GM21619 (cell line): ENCODE results near the gene LYST.
"Not testable (repeated sequence)": the region's sequence is repeated elsewhere in the genome, so short reads cannot be mapped to it uniquely, and the experiment has no call there.

ENCODE experiments used
- ATAC-seq: cut with Tn5 transposase; IDR thresholded peaks from one replicate; pipeline ENCODE4 v1.9.1; 2021; ENCODE audit not compliant: unreplicated experiment

LYST gene

DNA sequence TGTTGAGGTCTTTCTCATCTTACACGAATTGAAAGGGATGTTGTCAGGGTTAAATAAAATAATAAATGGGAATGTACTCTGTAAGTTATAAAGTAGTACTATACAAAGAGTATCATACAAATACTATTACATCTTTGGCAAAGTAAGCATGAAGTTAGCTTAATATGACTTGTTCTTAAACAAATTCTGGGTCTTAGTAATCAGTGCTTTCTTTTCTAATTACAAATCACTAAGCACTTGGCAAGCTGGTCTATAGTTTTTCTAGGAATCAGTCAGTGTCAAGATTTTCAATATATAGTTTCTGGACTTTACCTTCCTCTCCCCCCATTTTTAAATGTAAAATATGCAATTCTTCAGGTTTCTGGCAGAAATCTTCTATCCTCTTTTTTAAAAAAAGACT, 6.9 kb downstream of the LYST start:
- ATAC-seq = no peak

DNA sequence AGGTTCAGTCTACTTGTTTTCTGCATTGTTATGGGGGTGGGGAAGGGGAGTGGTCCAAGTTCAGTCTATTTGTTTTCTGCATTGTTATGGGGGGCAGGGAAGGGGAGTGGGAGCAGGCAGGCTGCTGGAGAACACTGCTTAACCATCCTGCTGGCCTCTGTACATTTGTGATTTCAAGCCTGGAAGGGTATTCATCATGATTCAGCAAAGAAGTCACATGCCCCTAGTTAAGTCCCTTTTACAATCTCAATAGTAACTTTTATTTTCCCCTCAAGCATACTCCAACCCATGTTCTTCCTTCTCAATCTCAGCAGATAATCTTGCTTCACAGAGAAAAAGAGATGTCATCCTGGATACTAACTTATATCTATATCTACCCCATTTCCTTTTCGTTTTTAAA, 7.9 kb downstream of the LYST start:
- ATAC-seq = no peak

DNA sequence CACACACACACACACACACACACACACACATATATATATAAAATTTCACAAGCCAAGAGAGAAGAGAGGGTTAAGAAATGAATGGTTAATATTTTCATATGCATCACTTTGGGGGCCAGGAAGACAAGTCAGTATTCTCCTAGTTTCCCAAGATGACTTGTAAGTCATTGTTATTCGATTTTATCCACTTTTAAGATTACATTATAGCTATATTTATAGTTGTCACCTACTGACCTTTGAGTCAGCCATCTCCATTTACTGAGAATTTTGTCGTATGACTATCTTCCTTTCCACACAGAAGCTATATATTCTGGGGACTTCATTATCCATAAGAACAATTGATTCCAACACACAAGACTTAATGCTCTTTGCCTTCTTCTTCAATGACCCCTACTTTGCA, 8.9 kb downstream of the LYST start:
- no peak for ATAC-seq

DNA sequence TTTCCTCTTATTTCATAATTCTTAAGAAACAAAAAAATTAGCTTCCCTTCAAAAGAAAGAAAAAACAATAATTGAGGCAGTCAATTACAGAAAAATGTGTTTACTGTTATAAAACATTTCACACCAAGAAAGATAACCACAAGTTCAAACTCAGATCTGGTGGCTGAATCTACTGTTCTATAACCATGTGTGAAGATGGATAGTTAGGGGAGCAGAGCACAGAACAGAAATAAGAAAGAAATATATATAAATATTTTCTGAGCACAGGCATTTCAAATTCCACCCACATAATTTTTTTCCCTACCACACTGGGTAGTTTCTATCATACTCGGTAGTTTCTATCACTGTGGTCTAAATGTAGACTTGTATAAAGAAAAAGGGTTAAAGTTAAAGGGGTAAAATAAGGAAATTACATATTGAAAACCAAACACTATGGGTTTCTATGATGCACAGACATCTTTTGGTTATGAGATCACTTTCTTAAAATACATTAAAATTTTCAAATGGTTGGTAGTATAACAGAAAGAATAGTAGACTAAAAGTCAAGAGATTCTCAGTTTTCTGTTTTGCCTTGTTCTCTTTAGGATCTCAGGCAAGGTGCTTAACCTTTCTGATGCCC, 10.8 kb downstream of the LYST start:
- peak; percentile 42 for ATAC-seq

DNA sequence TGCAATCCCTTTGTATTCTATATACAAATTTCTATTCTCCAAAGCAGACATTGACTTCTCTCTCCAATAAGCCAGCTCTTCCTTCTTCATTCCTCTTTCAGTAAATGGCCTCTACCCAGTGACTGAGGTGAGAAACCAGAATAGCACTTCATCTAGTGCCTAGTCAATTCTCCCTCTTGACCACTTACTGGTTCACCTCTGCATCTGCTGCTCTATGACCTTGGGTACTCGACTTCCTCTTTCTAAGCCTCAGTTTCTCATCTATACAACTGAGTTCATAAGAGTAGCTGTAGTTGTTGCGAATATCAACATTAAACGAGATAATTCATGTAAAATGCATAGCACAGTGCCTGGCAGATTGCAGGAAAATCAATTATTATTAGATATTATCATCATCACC, 12.4 kb downstream of the LYST start:
- peak; percentile 48 for ATAC-seq

DNA sequence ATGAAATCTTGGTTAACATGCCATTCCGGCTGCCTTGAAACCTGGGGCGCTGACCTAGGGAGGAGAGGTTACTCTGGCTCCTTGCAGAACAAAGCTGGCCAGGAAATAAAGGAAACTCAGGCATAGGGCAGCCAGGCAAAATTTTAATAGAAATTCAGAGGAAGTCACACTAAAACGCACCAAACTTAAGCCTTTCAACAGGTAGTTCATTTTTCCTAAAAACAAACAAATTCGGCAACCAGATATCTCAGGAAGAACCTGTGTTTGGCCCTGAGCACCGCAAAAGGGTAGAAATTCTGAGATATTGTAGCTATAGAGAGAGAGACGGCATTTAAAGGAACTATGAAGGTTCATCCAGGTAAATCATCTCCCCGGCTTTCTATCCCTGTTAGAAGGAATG, 13.1 kb downstream of the LYST start:
- ATAC-seq = no peak

DNA sequence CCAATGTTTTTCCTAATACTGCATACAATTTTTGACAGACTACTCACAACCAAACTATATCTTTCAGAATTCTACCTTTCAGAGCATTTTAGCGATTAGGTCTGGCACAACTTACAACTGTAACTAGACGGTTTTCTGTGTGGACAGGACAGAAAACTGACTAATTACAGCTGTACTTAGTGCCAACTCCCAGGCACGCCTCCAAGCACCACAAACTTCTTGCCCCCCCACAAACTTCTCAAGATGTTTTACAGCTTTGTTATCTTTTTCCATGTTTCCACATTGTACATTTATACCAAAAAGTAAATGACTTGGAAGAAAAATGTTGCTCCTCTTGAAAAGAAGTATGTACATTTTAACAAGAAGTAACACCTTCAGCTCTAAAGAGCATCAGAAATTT, 13.8 kb downstream of the LYST start:
- ATAC-seq = no peak

DNA sequence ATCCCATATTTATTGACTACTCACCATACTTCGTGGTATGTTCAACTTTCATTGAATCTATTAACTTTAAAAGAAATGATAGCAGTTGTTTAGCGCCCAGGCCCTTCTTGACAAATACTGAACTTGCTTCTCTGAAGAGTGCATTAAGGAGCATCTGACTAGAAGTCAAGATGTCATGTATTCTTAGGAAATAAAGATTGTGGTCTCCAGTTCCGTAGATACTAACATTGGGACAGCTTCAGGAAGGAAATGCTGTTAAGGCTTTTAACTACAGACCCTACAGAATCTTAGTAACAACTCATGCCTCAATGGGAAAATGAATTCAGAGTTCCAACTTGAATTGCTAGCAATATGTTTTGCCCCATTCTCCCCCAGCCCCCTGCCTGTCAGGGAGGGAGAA, 14.8 kb downstream of the LYST start:
- ATAC-seq = no peak

DNA sequence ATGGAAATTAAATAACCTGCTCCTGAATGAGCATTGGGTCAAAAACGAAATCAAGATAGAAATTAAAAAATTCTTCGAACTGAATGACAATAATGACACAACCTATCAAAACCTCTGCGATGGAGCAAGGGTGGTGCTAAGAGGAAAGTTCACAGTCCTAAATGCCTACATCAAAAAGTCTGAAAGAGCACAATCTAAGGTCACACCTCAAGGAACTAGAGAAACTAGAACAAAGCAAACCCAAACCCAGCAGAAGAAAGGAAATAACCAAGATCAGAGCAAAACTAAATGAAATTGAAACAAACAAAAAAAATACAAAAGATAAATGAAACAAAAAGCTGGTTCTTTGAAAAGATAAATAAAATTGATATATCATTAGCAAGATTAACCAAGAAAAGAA, 18.5 kb downstream of the LYST start:
- not testable (repeated sequence) for ATAC-seq

DNA sequence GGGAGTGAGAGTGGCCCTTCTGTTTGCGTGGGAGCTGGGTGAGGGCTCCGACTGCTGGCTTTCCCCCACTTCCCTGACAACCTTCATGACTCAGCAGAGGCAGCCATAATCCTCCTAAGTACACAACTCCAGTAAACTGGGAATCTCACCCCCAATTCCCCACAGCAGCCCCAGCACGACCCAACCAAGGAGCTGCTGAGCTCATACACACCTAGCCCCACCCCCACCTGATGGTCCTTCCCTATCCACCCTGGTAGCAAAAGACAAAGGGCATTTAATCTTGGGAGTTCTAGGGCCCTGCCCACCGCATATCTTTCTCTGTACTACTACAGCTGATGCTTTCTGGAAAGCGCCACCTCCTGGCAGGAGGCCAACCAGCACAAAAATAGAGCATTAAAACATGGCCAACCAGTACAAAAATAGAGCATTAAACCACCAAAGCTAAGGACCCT, 21.0 kb downstream of the LYST start:
- not testable (repeated sequence) for ATAC-seq

DNA sequence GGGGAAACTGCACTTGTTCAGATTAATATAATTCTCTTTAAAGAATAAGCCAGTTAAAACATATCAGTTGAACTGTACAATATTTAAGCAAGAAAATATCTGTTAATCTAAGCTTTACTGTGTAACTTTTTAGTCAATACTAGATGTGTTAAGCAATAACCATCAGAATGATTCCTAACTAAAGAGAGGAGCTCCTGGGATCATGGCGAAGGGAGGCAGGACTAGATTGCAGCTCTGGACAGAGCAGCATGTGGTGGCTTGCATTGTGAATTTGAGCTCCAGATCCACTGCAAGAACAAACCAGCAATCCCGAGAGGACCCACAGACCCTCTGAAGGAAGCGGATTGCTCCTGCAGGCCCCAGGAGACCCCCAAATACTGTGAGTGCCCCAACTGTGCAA, 21.9 kb downstream of the LYST start:
- ATAC-seq = no peak

DNA sequence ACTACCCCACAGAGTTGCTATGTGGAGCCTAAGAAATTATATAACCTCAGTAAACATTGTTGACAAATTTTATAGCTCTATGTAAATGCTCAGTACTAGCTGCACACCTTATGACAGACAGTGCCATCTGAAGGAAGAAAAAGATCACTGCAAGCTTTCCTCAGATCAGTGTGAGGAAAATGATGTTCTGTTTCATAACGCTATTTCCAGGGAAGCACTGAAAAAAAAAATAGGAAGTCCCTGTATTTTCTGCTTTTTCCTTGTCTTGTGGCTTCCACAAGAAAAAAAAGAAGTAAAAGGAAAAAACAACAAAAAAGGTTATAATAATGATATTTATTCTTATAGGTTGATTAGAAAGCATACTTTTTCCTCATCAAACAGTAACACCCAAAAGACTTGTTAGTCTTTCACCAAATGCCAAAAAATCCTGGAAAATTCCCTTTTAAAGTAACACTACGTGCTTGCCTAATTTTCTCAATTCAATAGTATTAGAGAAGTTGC, 23.2 kb downstream of the LYST start:
- peak; percentile 60 for ATAC-seq

DNA sequence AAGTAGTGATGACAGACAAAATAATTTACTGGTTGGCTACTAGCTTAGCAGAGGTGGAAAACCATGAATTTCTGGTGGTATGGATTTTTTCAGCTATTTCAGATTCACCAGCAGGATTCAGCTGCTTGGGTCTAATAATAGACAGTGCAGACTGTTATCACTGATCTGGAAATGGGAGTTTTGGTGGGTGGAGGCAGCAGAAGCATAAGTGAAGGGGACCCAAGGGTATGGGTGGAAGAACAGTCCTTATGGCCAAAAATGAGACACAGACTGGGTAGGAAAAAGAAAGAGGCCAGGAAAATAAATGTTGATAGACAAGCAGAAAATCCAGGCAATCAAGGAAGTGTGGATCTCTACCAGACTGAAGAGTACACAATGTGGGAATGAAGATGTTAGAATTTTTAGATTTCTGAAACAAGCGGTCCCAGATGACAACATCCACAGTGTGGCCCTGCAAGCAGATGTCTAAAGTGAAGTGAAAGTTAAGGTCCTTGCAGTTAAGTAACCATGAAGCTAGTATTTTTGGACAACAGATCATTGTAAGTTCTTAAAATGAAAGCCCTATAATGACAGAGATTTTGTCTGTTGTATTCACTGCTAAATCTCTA, 24.7 kb downstream of the LYST start:
- peak; percentile 68 for ATAC-seq

DNA sequence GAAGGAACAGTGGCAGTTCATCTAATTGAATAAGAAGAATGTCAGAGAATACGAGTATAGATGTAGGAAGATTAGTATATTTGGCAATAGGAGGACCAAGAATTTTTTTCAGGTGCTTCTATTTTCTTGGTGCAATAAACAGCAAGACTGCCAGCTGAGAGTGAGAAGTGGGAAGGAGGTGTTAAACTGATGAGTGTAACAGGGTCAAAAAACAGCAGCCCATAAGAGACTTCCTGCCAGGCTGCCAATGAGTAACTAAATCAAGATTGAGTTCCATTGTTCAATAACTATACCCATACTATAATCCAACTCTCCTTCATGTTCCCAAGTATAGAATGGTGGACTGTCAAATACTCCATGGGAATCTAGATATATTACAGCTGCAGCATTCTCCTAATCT, 28.7 kb downstream of the LYST start:
- no peak for ATAC-seq

DNA sequence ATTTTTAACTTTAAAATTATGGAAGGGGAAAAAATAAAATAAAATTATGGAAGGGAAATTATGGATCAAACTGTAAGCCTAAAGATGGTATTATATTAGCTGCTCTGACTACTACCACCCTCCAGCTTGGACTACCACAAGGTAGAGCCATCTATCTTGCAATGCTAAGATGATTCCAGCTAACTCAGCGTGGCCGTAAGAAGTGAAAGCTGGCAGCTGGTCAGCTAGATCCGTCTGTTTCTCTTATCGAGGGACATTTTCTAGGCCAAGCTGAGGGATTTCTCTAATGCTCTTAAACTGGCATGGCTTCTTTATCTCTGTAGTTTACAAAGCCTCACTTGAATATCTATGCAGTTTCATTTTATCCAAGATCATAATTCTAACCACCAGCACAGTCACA, 31.5 kb downstream of the LYST start:
- ATAC-seq = no peak

DNA sequence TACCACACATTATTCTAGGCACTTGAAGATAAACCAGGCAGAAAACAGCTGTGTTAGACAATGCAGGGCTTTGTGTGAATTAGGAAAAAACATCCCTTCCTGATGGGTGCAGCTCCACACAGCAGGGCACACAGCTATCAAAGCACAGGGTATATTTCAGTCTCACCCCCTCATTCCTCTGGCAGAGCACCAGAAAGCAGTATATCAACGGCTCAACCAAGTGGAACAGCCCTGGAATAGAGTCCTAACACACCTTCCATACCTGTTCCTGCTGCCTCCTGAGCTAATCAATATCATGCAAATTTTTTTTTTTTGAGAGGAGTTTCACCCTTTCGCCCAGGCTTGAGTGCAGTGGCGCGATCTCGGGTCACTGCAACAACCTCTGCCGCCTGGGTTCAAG, 32.1 kb downstream of the LYST start:
- no peak for ATAC-seq

DNA sequence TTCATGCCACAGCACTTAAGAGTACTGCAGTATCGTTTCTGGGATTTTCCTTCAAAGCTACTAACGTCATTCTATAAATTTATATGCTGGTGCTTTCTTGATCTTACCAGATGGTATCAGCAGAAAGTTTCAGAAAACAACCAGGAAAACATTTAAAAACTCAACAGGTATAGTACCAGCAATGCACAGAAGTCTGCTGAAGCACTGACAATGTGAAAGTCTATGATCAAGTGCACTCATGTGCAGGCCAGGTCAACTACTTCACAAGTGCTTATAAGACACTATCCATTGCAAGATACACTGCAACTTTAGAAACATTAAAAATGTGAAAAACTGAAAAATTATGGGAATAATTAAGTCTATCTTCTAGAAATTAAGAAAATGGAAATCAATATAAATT, 34.7 kb downstream of the LYST start:
- no peak for ATAC-seq

DNA sequence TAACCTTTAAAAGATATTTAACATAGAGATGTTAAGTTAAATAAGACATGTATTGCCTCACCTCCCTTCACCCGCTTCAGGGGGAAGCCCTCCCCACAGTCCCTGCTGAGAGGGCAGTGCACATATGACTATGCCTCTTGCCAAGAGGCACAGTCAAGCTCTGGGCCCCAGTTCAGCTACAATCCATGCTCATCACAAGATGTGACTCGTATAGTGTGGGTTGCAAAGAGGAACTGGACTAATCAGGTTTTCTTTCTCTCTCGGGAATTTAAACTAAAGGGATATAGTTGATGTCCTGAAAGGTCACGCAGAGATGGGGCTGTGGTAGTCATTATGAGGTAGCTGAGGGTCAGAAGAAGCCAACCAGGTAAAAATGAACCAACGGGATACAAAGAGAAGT, 35.6 kb downstream of the LYST start:
- ATAC-seq = peak; percentile 98

DNA sequence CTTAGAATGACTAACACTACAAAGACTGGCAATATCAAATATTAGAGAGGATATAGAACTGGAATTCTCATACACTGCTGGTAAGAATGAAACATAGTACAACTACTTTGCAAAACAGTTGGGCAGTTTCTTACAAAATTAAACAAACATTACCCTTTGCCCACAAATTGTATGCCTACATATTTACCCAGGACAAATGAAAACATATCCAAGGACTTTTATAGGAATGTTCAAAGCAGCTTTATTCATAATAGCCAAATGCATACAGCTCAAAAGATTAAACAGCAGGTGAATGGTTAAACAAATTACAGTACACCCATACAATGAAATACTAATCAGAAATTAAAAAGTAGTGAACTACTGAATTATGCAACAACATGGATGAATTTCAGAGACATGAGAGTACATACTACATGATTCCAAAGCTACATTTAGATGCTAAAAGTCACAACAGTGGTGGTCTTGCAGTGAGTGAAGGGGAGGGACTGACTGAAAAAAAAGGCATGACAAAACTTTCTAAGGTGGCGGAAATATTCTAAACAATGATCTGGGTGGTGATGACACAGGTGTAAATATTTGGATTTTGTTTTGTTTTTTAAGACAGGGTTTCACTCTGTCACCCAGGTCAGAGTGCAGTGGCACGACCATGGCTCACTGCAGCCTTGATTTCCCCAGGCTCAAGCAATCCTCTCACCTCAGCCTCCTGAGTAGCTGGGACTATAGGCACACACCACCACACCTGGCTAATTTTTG, 40.4 kb downstream of the LYST start:
- ATAC-seq = no peak

DNA sequence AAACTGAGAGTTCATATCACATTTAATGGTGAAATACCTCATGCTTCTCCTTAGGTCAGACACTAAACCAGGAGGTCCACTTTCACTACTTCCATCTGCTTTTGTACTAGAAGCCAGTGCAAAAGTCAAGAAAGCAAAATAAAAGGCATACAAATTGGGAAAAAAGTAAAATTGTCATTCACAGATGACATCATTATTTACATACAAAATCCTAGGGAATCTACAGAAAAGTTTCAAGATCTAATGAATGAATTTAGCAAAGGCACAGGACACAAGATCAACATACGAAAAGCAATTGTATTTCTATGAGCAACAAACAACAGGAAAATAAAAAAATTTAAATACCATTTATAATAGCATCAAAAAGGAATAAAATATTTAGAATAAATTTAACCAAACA, 41.5 kb downstream of the LYST start:
- no peak for ATAC-seq

DNA sequence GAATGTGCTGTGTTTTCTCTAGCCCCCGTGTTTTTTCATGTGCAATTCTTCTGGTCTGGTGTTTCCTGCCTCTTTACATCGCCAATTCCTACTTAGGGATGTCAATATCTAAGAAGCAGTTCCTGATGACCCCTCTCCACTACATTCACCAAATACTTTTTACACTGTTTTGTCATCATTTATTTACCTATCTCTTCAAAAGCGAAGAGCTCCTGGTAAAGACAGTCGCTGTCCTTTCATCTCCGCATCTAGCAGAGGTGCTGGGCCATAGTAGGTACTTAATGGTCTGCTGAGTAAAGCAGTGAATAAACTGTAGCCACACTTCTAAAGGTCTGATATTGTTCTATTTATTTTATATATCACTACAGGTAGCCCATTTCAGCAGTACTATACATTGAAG, 43.0 kb downstream of the LYST start:
- ATAC-seq = no peak

DNA sequence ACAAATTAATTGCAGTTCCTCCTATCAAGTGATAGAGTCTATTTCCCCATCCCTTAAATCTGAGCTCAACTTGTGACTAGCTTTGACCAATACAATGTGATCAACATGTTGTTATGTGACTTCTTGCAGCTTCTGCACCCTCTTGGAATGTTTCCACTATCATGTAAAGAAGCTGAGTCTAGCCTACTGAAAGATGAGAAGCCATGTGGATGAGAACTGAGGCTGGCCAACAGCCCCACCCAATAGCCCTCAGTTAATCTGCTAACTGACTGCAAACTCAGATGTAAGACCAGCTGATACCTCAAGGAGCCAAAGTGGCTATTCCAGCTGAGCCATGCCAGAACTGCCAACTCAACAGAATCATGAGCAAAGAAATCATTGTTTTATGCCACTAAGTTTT, 44.0 kb downstream of the LYST start:
- no peak for ATAC-seq
